Renal cortical epithelial cell (primary cell): ENCODE measurements around the gene CFAP52. TPM values are rescaled to one million over a fixed set of nuclear protein-coding genes. Genes with fewer than 3 reads are reported as not detected.

ENCODE experiments used
- total RNA-seq: library from RNA; depleted of rRNA; stranded (reverse); fragments of >200 nt; gene quantifications from 2 replicates; pipeline ENCODE4 v1.2.3, GENCODE V29; 2014

The CFAP52 gene
- total RNA-seq, 1 donor from 2014 or later: 1.3 TPM

Other genes starting within 250 kb of the CFAP52 start
- gene STX8, start 822 bp upstream of the CFAP52 start, total RNA-seq: 76.6 and 97.9 TPM in 2 replicates
- 10.3 and 14.1 TPM in 2 replicates for gene USP43, start 68.9 kb downstream of the CFAP52 start, total RNA-seq
- not detected in 2 replicates for gene DHRS7C, start 214.9 kb downstream of the CFAP52 start, total RNA-seq
- gene GSG1L2, start 245.4 kb downstream of the CFAP52 start, total RNA-seq: not detected in 2 replicates
- 0.55 and 1.9 TPM in 2 replicates for gene GLP2R, start 249.3 kb downstream of the CFAP52 start, total RNA-seq